ENCODE measurements around the gene ANKRD13C. TPM values are rescaled to one million over a fixed set of nuclear protein-coding genes. Genes with fewer than 3 reads are reported as not detected.

ANKRD13C gene
- total RNA-seq, 6 experiments from 2014 or later: 6.4 to 8.9 (median 7.3) TPM

GRCh38 chr1:70256664-70257063 lies 97.9 kb downstream of the ANKRD13C start:
- Histone ChIP-seq H3K9me3 (no peaks in the 10 kb centered on the region), H3K27ac (no peak overlapping the region), H3K27me3 (no peaks in the 10 kb centered on the region), H3K4me3 (no peak overlapping the region), H3K36me3 (peaks cover 0 to 8% (median under 1%) of the 10 kb centered on the region in 4 donors), H3K4me1 (no peaks in the 10 kb centered on the region)
- intact Hi-C loops (cut with DNase I): no loop called here
- DNase-seq (no peak), ATAC-seq (peak in 2 of 4 donors; percentile 17 to 32)
- TF ChIP-seq, protein P1, sequence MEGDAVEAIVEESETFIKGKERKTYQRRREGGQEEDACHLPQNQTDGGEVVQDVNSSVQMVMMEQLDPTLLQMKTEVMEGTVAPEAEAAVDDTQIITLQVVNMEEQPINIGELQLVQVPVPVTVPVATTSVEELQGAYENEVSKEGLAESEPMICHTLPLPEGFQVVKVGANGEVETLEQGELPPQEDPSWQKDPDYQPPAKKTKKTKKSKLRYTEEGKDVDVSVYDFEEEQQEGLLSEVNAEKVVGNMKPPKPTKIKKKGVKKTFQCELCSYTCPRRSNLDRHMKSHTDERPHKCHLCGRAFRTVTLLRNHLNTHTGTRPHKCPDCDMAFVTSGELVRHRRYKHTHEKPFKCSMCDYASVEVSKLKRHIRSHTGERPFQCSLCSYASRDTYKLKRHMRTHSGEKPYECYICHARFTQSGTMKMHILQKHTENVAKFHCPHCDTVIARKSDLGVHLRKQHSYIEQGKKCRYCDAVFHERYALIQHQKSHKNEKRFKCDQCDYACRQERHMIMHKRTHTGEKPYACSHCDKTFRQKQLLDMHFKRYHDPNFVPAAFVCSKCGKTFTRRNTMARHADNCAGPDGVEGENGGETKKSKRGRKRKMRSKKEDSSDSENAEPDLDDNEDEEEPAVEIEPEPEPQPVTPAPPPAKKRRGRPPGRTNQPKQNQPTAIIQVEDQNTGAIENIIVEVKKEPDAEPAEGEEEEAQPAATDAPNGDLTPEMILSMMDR (IDR thresholded peaks at IDR 0.05): no peak
- WGBS (ENCODE audit: insufficient coverage, low coverage, low lambda C conversion rate, missing lambda C conversion rate): 67% methylated on average over 1 of the region's 1 CpG

DNA sequence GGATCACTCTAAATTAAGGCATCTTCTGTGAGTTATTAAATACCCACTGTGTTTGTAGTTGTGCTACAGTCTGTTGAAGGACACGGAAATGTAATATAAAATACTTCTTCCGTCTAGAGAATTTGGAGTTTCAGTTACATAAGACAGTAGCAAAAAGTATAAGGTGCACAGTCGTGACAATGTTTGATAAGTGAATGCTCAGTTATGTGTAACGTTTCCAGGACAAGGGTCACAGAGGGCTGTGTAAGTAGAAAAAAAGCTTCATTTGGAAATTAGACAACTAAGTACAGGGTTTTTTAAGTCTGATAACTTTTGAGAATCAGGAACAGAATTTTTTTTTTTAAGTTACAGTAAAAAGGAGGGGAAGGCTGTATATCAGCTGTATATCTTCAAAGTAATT lies 105.8 kb downstream of the ANKRD13C start:
- peaks cover 0 to 86% (median 31%) of the 10 kb centered on the region in 4 donors for H3K36me3 ChIP-seq
- H3K9me3 ChIP-seq: no peaks in the 10 kb centered on the region
- intact Hi-C loops (cut with DNase I): no loop called here
- DNase-seq: no peak
- no peak overlapping the region for H3K27ac ChIP-seq
- WGBS (ENCODE audit: insufficient coverage, low coverage, low lambda C conversion rate, missing lambda C conversion rate): 23% methylated on average over 4 of the region's 4 CpGs
- no peak for TF ChIP-seq POLR2A (IDR thresholded peaks at IDR 0.05)
- TF ChIP-seq, protein P1 (IDR thresholded peaks at IDR 0.05): no peak
- no peak overlapping the region for H3K4me3 ChIP-seq
- ATAC-seq: peak; percentile 42 to 72 (median 68)
- H3K27me3 ChIP-seq: no peaks in the 10 kb centered on the region
- H3K4me1 ChIP-seq: peaks cover 0 to 12% (median 2%) of the 10 kb centered on the region in 4 donors

GRCh38 chr1:70247768-70248167 lies 106.8 kb downstream of the ANKRD13C start:
- DNase-seq (no peak), ATAC-seq (peak in 1 of 4 donors; percentile 41)
- Histone ChIP-seq H3K27ac (no peak overlapping the region), H3K27me3 (no peaks in the 10 kb centered on the region), H3K9me3 (no peaks in the 10 kb centered on the region), H3K36me3 (peaks cover 0 to 96% (median 35%) of the 10 kb centered on the region in 4 donors), H3K4me3 (no peak overlapping the region), H3K4me1 (peaks cover 0 to 12% (median 2%) of the 10 kb centered on the region in 4 donors)
- intact Hi-C loops (cut with DNase I): no loop called here
- TF ChIP-seq, protein P1 (IDR thresholded peaks at IDR 0.05): no peak
- TF ChIP-seq POLR2A (IDR thresholded peaks at IDR 0.05): no peak

- intact Hi-C loops (cut with DNase I): no loop called here
These were observed 107.4 kb downstream of the ANKRD13C start for GRCh38 chr1:70247122-70247521.

More at GRCh38 chr1:70247122-70247521, 107.4 kb downstream of the ANKRD13C start:
- Histone ChIP-seq H3K27me3 (no peaks in the 10 kb centered on the region), H3K27ac (no peak overlapping the region), H3K9me3 (no peaks in the 10 kb centered on the region), H3K36me3 (peaks cover 0 to 99% (median 37%) of the 10 kb centered on the region in 4 donors), H3K4me1 (peaks cover 0 to 12% (median 2%) of the 10 kb centered on the region in 4 donors), H3K4me3 (no peak overlapping the region)
- TF ChIP-seq, protein P1 (IDR thresholded peaks at IDR 0.05): no peak
- TF ChIP-seq POLR2A (IDR thresholded peaks at IDR 0.05): no peak
- no peak for DNase-seq
- no peak for ATAC-seq

All from right lobe of liver (tissue), 6 donors.